ENCODE results near the gene LRRK2. TPM values are rescaled to one million over a fixed set of nuclear protein-coding genes. Genes with fewer than 3 reads are reported as not detected.

The LRRK2 gene
- total and polyA plus RNA-seq, 2 of the 8 experiments (the other 6 are each of a cell fraction or from before 2014, with no cell fraction given): 0.06 to 0.13 TPM

- TF ChIP-seq CHD7 (IDR thresholded peaks at IDR 0.05; ENCODE audit: insufficient replicate concordance, low read length) (no peak), USF2 (IDR thresholded peaks at IDR 0.05; ENCODE audit: low read length) (no peak), TBP (IDR thresholded peaks at IDR 0.05; ENCODE audit: low read depth, low read length) (no peak), RNF2 (IDR thresholded peaks at IDR 0.05; ENCODE audit: borderline replicate concordance, low read depth, low read length, missing control alignments, poor library complexity, severe bottlenecking) (no peak), POLR2A (IDR thresholded peaks at IDR 0.05; ENCODE audit: control extremely low read depth in 1 of 2, low read depth in 2 of 2, low read length in 2 of 2) (no peak), NRF1 (IDR thresholded peaks at IDR 0.05; ENCODE audit: low read depth, low read length) (no peak), ASH2L (IDR thresholded peaks at IDR 0.05; ENCODE audit: low read length) (no peak)
These were observed 111.2 kb downstream of the LRRK2 start (continued) for GRCh38 chr12:40335991-40336390.
